ENCODE results near the gene ANTXR1.
A peak's percentile ranks its signal among the peaks of the same experiment; 100 is the strongest.

The ANTXR1 gene

DNA sequence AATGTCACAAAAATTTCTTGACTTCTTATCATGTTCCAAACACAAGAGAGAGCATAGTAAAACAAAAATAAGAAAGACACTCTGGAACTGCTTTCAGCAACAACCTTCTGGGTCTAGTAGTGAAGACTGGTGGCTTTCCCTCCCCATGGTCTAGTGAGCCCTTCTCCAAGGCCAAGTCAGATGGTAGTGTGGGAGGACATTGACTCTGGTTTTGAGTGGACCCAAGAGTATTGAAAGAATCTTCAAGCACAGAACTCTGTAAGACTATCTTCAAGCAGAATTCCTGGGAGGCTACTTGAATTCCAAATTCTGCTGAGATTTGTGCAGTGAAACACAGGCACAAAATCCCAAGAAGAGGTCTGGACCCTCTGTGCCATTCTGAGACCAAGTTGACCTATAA, 21.1 kb downstream of the ANTXR1 start:
- DNase-seq (ENCODE audit: low spot score): no peak

DNA sequence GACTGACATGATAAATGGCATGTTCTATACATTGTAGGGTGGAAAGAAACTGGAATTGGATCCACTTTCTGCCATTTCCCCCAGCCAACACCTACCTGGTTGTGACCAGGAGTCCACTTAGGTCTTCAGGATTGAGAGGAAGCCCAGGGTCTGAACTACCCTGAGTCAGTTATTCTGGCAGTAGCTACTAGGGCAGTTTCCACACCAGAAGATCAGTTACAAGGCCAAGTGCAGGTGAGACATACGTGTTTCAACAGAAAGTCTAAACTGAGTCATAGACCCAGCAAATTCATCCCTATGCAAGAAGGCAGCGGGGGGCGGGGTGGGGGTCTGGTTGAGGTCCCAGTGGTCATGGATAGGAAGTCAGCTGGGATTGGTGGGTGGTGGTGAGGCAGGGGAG, 21.9 kb downstream of the ANTXR1 start:
- DNase-seq (ENCODE audit: low spot score): no peak

DNA sequence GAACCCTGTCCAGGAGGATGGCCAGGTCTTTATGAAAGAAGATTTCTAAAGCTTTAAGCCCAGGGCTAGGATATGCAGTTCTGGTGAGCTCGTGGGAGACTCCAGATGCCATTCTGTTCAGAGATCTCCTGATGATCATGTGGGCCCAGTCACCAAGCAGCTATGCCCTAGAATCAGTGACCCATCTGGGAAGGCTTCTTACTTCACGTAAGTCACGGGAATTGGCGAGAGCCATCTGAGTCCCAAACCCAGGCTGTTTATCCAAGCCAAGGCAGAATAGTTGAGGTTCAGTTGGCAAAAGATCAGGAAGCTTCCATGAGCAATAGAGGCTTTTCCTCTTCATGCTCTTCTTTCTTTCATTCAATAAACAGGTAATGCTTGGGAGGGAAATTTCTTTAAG, 23.9 kb downstream of the ANTXR1 start:
- peak; percentile 58 for DNase-seq (ENCODE audit: low spot score)

DNA sequence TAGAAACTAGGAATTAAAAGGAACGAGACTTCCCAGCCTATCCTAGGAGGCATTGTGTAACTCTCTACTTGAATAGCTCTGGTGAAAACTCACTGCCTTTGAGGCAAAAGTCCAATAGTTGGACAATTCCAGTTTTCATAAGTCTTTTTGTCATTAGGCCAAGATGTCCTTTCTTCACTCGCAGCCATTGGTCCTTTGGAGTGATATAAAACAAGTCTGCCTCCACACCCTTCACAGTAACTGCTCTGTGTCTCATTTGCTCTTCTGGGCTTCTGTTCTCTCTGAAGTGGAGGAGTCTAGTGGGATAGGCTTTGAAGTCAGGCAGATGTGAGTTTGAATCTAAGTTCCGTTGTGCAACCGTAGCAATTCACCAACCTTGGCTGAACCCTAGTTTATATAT, 28.2 kb downstream of the ANTXR1 start:
- DNase-seq (ENCODE audit: low spot score): no peak

DNA sequence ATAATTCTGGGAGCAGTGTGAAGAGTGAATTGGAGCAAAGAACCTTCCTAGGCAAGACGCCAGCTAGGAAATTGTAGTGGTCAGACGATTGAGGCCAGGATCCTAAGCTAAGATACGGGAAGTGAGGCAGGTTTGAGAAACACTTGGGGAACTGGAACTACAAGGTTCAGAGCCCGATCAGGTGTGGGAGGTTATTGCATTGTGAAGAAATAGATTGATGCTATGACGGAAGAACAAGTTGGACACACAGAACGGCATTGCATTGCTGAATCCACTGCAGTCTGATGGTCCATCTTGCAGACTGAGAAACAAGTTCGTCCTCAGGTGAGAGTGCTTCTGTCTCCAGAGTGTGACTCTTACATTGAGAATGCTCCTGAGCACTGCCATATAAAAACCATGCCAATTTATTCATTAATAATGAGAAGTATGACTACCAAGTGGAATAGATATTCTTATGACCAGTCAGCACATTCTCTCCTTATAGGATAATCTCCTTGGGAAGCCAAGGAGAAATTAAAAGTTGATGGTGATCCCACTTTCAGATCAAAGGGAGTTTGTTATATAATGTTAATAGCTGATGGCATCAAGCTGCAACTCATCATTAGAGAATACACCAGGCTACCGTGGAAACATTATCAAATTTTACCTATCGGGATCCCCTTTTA, 30.9 kb downstream of the ANTXR1 start:
- DNase-seq (ENCODE audit: low spot score): no peak

DNA sequence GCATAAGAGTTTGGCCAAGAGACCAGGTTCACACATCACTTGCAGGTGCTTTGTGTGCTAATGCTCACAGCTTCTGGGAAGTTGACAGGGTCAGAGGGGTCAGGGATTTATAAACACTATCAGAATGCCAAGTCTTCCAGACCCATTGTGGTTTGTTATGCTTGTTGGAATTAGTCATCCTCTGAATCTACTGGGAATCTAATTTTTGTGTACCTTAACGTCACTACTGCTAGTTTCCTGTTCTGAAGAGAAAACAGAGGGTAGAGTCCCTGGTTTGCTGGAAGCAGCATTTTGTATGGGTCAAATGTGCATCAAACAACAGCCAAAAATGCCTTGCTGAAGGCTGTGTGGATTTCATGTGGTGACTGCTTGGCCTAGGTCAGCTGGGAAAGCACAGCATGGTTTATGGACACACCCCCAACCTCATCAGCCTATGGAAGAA, 33.3 kb downstream of the ANTXR1 start:
- peak; percentile 61 for DNase-seq (ENCODE audit: low spot score)

DNA sequence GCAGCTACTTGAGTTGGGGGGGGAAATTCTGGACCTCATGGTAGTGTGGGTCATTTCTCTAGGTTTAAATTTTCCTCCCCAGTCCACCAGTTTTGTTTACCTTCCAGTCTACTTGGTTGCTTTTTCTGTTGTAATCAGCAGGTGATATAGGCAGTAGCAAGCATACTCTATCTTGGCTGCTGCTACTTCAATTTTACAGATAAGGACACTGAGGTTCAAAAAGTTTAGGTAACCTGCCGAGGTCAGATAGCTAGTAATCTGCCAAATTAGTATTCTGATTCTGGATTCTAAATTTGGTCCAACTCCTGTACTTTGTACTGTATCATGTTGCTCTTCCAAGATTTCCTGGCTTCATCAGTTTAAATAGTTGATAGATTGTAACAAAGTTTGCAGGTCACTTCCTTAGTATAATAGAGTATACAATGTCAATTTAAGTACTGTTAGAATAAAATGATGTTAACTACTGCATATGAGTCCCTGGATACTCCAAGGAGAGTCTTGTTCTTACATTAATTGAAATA, 34.7 kb downstream of the ANTXR1 start:
- no peak for DNase-seq (ENCODE audit: low spot score)

DNA sequence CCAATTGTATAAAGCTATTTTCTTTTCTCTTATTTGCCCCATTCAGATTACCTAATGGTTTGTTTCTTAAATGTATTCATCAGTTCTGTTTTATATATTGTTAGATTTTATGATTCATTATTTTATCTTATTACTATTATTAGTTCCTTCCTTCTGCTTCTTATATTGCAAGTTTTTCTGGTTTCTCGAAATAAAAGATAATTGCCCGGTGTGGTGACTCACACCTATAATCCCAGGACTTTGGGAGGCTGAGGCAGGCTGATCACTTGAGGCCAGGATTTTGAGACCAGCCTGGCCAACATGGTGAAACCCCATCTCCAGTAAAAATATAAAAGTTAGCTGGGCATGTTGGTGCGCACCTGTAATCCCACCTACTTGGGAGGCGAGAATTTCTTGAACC, 37.8 kb downstream of the ANTXR1 start:
- no peak for DNase-seq (ENCODE audit: low spot score)

DNA sequence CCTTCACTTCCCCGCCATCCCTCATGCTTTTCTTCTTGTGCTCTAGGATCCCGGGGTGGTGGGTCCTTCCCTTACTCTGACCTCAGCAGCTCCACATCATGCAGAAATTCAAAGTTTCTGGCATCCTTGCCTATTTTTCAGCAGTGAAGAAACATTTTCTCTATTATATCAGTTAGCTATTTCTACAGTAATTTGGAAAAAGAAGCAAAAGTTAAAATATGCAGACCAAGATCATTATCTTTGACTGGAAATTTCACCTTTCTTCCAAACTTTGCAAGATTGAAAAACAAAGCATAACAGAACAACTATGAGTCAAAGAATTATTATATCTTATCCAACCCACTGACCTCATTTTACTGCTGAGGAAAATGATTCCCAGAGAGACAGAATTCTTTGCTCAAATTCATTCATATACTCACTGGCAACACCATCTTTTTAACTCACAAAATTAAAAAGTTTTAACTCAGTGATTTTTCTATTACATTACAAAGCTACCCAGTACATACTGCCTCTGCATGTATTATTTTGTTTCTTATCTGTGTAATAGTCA, 40.5 kb downstream of the ANTXR1 start:
- no peak for DNase-seq (ENCODE audit: low spot score)

DNA sequence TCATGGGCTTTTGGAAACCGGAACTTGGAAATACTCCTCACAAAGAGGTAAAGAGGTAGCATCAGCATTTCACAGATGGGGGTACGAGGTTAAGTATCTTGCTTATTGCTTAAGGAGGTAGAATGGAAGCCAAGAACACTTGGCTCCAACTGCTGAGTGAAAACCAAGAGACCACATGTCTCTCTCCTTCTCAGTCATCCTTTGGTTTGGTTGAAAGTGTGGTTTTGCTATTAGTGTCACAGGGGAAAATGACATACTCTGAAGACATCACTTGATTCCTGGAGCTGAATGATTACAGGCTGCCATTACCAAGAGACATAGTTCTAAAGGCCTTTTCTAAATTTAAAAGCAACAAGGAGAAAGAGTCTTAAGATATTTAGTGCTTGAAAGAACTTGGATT, 41.5 kb downstream of the ANTXR1 start:
- DNase-seq (ENCODE audit: low spot score): peak; percentile 4

DNA sequence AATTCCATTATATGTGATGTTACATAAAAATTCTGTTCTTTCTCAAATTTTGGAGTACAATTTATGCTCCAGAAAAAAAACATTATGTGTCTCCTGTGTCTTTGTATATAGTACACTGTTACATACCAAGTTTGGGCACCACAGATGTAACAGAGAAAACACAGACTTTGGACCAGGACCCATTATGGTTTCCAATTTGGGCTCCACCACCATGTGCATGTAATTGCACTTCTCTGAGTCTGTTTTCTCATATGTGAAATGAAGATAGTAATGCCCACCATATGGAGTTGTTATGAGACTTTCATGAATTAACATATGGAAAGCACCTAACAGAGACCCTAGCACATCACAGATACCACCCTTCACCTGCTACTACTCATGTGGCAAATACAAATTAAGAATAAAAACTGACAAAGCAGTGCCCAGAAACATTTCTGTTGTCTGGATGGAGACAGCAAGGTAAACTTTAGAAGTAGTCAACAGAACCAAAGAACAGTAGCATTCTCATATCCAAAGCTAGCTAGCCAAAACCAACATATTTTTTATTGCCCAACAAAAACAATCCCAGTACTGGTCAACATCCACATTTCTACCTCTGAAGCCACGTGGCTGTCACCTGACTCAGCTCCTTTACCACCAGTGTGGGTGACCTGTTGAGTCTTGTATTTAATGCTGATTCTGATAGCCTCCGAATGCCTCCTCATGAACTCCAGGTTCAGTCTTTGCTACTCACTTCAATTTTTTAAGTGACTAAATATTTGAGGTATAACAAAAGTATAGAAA, 42.9 kb downstream of the ANTXR1 start:
- no peak for DNase-seq (ENCODE audit: low spot score)

DNA sequence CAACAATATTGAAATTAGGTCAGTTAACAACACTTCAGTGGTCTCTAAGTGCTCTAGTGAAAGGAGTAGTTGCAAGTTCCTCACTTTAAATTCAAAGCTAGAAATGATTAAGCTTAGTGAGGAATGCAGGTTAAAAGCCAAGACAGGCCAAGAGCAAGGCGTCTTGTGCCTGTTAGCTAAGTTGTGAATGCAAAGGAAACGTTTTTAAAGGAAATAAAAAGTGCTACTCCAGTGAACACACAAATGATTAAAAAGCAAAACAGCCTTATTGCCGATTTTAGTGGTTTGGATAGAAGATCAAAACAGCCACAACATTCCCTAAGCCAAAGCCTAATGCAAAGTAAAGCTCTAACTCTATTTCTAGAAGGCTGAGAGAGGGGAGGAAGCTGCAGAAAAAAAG, 44.7 kb downstream of the ANTXR1 start:
- no peak for DNase-seq (ENCODE audit: low spot score)

DNA sequence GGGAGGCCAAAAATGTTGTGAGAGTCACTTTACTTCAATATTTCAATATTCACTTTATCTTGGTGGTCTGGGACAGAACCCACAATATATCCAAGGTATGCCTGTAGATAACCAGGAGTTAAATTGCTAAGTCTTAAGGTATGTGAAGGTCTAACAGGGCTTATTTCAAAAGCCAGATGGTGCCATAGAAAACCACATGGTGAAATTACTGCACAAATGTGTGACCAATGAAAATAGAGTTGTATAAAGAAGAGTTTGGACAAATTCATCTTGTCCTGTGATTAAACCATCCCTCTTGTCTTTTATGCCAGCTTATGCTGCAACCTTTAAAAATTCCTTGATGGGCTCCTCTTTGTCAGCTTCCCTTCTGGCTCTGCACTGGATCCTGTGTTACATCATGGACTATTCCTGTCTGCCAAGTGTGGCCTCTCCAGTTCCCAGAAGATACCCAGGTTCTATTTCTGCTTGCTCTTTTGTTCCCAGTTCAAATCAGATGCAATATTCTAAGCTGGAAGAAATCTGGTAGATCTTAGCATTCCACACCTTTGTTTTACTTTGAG, 46.8 kb downstream of the ANTXR1 start:
- DNase-seq (ENCODE audit: low spot score): peak; percentile 15

DNA sequence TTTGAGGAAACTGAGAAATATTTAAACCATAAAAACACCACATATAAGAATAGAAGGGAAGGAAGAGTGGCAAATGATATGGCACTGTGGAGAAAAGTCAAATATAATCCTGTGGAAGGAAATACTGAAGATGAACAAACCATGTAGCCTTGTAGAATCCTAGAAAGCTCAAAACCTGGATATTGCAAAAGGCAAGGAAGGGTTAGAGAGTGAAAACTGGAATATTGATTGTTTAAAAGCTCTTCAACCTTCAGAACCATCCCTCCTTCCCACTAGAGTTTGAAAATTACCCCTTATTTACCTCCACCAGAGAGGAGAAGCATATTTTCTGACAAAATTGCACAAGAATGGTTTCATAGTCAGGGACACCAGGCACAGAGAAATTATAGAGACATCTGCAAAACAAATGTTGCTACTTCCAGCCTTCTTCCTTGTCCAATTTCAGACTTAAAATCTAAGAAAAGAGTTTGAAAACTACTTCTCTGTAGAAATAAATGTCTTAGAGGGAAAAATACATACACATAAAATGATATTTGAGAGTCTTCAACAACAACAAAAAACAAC, 48.0 kb downstream of the ANTXR1 start:
- DNase-seq (ENCODE audit: low spot score): peak; percentile 15

DNA sequence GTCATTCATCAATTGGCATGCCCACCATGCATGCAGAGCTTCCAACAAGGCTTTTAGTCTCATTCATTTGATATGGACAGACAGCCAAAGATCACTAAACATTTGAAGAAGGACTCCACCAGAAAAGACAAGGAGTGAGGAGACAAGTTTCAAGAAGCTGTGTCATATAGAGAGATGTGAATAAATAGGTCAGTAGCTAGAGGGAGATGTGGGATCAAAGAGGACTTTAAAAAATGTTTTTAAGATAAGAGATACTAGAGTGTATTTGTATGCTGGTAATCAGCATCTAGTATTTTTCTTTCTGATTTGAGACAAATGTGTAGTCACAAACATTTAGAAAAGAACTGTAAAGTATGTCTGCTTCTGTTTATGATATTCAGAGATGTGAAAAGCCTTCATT, 48.5 kb downstream of the ANTXR1 start:
- DNase-seq (ENCODE audit: low spot score): no peak

DNA sequence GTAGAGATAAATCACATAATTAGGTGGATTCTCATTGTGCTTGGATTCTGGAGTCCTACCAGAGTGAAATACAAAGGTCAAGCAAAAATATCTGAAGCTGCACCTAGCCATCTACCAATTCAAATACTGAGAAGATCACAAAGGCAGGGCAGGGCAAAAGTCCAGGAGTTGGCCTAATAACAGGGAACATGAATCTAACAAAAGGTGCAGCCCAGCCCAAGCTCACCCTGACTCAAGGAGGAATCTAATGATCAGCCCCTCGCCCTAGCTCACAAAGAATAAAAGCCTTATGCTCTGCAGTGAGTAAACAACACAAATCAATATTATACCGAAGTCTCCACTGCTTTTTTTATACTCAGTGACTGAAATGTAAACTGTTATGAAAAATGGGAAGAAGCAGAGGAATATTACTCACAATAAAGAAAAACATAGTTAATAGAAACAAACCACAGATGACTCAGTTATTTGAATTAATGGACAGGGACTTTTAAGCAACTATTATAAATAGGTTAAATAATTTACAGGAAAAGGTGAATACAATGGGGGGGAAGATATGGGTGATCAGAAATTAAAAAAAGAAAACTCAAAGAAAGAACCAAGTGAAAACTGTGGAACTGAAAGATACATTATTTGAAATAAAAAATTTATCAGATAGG, 49.5 kb downstream of the ANTXR1 start:
- no peak for DNase-seq (ENCODE audit: low spot score)

DNA sequence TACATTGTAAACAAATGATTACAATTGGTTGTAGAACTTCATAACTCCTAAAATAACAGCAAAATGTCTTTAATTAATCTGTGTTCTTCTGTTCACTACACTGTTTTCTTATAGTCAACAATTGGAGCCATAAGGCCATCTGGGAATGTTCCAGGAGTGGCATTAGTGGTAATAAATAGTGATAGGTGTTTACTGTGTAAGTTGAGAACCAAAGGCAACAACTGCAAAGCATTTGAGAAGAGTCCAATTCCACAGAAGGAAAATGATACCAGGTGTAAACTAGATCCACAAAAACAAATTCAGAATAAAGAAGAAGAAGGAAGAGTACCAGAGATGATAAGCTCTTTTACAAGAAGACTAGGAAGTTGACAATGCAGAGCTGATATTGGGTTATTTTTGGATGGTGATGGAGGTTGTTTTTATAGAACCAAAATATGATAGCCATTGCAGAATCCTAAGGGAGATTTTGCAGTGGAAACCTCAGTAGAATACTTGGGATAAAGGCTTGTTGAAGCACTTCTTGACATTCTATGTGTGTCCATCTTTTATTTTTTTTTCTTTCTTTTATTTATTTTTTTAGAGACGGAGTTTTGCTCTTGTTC, 52.9 kb downstream of the ANTXR1 start:
- no peak for DNase-seq (ENCODE audit: low spot score)

DNA sequence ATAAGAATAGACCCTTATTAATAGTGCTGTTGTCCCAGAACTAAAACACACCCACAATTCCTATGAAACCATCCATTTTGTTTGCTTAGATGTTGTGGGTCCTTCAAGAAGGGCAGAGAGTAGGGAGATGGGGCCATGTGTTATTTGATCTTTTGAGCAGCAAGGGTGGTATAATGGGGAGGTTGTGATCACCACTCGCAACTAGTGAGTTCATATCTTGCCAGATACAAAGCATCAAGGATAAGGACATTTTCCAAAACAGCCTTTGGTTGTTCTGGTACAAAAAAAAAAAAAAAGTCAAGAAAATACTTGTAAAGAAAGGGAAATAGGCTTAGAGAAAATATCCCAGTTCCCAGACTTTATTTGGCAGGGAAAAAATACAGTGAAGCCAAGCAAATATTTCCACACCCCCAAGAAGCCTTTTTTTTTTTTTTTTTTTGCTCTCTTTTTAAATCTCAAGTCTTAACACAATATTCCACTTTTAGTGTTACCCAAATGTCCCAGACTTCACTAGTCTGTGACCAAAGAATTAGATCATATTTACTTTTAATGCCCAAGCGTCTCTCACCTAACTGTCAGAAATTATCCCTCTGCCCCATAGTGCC, 54.1 kb downstream of the ANTXR1 start:
- DNase-seq (ENCODE audit: low spot score): no peak

DNA sequence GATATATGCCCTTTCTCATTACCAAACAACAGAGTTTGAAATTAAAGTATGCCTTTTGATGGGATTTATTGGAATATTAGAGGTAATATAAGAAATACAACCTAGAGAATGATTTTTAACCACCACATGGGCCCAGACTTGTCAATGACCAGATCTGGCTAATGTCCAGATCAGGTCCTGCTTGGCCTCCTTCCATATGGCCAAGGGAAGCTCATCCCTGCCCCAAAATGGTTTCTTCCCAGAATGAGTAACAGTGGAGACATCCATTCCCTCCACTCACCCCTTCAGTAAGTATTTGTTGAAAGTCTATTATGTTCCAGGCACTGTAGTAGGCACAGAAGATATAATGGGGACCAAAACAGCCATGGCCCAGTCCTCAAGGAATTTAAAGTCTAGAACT, 54.9 kb downstream of the ANTXR1 start:
- DNase-seq (ENCODE audit: low spot score): no peak

DNA sequence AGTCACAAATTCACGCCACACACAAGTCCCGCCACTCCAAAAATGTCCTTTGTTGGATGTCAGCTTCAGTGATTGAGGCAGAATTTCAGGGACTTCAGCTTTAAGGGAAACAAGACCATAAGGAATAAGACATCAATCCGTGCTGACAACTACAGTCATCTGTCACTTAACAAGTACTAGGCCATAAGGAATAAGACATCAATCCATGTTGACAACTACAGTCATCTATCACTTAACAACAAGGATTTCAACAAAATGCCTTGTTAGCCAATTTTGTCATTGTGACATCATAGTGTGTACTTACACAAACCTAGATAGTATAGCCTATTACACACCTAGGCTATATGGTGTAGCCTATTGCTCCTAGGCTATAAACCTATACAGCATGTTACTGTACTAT, 58.0 kb downstream of the ANTXR1 start:
- DNase-seq (ENCODE audit: low spot score): no peak

DNA sequence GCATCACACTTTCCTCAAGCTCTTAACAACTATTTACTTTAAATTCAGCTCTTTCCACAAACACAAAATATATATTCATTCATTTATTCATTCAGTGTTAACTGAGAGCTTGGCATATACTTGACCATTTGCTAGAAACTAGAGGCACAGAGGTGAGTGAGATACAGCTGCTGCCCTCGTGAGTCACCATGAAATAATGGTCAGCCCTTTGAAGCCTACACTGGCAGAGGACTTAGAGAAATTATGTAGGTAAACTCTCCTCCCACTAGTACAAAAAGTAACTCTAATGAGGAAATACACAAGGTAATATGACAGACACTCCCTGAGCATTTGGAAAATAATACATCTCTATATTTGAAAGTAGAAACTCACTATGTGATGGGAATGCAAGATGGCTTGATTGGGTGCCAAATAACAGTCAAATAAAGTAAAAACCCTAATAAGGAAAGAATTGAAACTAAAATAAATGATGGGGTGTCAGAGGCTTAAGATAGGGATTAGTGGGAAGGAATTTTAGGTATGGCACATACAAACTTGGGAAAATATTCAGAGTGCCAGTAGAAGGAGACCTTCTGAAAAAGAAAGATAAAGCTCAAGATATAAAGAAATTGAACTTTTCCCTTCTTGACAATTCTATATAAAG, 61.1 kb downstream of the ANTXR1 start:
- DNase-seq (ENCODE audit: low spot score): no peak

All from AG08395 (cell line).